HS-27A (cell line): ENCODE data around the gene PLSCR4.

Experiments used
- DNase-seq: peaks from one replicate; pipeline ENCODE4 v3.0.0-alpha.2; 2012; ENCODE audit warnings: low read depth, missing footprints

PLSCR4 gene

DNA sequence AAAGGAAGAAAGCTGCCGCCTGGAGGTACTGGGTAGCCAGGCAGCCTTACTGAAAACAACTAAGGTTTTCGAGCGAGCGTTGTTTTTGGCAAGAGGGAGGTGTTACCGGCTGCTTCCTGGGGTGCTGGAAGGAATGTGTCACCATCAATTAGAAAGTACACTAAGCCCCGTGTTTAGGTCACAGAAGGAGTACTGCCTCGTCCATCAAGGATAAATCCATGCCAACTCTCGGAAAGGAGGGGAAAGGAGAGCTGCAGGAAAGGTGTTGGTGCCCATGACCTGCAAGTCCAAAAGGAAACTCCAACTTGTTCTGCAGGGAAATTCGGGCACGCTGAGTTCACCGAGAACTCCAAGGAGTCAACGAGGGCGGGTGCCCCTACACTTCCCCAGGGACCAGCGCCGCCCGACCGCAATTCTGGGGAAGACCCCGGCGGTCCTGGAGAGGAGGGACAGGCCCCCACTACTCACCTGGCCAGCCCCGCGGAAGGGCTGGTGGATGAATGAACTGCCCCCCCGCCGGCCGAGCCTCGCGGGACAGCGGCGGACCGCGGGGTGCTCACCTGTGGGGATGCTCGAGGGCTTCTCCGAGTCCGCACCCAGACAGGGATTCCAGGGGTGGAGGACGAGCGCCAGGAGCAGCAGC is 90.5 kb downstream of the PLSCR4 start:
- no peak for DNase-seq

DNA sequence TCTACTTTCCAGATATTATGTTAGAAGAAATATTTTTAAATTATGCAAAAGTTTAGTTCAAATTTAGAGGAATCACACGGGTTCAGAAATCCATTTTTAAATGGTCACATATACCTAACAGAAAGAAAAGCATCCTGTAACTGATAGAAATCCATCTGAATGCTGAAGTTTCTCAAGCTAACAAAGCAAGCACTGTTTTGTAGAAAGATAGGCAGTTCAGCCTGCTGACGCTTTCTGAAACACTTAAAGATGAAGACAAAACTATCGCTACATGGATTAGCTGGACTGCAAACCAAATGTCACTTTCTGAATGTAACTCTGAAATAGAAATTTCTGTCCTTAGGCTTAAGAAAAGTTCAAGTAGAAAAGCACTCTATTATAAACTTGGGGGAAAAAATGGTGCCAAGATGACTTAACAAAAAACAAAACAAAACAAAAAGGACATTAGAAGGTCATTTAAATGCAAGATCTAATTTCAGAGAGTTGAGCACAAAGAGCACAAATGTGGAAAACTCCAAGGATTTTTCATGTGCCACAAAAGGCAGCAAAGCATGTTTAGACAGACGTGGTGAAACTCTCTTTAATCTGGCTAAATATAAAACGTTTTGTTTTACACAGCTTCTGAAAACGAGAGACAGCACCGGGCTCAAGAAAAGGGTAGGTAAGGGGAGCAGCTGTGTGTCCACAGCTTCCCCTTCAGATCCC is 91.1 kb downstream of the PLSCR4 start:
- DNase-seq: no peak

DNA sequence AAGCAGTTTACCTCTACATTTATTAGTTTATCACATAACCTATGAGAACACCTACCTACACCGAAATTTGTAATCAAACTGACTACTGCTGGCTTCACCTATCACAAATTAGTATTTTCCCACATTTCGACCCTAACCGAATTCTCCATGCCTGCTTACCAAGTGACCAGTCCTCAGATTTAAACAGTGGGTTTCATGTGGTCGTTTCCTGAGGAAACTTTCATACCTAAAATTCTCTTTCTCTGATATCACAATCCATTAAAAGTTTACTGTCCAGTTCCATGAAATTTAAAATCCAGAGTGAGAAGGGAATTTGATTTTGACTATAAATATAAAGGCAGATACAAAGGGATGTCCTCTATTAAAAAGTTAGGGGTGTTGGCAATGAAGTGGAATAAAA is 91.9 kb downstream of the PLSCR4 start:
- no peak for DNase-seq

DNA sequence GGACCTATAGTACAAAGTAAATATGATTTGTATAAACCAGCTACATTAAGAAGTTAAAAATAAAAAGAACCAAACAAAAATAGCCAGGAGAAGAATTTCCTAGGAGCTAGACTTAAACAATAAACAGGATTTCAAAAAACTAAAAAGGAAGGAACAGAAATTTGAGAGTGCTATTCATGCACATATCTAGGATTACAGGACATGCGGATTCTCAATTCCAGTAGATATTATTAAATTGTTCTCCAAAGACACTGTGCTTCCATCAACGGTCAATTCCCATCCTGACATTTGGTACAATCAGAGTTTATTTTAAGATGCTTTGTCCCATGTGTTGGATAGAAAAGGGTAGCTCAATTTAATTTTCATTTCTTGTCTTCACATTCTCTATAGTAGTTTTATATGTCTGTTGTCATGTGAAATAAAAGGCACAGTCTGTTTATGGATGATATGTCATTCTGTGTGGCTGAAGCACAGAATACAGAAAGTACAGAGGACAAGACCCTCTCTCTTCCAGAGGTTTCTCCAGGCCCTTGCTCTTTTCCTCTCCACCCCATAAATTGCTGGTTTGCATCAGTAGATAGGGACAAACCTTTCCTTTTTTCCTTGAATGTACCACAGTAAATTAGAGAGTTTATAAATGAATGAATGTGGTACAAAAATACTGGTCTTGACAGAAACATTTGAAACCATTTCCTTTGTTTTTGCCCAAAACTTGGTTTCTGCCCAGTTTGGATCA is 93.4 kb downstream of the PLSCR4 start:
- DNase-seq: no peak

DNA sequence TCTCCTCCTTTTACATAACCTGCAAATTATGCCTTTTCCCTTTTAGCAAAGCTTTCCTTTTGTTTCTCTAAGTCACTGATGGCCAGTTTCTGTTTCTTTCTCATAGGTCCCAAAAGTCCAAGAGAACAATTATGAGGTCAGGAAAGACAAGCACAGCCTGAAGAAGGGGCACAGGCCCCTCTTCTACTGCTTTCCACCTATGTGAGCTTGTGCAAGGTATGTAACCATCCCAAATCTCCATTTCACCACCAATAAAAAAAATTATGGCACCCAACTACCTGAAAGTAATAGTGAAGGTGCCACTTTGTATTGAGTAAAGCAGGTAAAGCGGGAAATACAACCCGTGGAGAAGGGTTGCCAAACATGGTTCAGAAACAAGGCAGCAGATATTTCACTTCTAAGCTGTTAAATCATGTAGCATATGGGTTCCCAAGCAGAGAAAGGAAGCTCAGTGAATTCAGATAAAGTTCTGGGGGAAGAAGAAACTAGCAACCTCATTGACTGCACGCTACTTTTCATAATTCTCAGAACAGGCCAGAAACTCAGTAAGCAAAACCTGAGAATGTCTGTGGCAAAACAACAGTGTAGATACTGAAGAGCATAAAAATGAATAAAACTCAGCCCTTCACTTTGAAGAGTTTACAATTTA is 94.1 kb downstream of the PLSCR4 start:
- no peak for DNase-seq

DNA sequence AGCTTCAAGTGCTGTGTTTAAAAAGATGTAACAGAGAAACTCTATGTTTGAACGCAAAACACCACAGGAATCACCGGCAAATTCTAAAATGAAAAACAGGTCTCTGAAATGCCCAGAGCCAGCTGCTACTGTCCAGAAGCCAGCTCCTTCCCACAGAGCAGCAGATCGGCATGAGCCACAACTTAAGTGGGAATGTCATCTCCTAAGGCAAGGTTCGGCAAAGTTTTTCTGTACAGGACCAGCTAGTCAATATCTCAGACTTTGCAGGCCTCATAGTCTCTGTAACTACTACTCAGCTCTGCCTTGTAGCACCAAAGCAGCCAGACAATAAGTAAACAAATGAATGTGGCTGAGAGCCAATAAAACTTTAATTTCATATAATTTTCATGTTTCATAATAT is 94.8 kb downstream of the PLSCR4 start:
- no peak for DNase-seq

DNA sequence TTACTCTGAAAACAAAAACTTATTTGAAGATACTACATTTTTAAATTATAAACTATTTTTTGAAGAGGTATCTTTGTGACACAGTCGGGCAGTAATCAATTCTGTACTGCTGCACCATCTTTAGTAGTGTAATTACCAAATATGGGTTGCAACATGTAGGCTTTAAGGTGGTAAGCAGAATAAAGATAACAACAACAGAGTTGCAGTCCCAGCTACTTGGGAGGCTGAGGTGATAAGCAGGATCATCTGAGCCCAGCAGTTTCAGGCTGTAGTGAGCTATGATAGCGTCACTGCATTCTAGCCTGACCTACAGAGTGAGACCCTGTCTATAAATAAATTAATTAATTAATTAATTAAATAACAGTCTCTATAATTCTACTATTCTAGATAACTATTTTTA is 95.9 kb downstream of the PLSCR4 start:
- no peak for DNase-seq

DNA sequence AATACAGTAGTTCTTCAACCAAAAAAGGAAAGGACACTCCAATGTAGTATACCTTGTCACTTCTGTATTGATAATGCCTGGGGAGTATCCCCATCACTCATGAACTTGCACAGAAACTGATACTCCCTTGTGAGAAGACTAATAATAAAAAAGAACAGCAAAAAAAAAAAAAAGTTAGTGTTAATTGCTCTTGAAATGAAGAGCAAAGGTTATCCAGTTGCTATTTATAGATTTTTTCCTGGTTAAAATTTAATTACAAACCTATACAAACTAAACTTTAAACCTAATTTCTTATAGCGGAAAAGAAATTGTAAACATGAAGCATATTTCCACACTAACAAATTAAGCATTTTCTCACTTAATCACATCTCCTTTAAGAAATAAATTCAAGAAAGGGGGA is 96.6 kb downstream of the PLSCR4 start:
- no peak for DNase-seq

DNA sequence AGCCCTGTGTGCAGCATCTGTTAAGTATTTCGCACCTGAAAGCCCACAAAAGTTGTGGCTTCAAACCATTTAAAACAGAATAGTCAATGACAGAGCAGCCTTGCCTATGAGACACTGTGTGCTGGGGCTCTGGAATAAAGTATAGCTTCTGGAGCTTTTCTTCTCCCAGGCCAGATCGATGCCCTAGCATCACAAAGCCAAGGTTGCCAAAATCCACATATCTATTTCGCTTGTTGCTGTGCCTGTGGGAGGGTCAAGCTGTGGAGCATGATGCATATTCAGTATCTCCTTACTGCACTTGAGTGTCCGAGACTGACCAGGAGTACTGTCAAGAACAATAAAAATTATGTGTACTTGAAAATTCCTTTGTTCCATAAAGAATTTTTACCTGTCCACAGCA is 97.5 kb downstream of the PLSCR4 start:
- no peak for DNase-seq

DNA sequence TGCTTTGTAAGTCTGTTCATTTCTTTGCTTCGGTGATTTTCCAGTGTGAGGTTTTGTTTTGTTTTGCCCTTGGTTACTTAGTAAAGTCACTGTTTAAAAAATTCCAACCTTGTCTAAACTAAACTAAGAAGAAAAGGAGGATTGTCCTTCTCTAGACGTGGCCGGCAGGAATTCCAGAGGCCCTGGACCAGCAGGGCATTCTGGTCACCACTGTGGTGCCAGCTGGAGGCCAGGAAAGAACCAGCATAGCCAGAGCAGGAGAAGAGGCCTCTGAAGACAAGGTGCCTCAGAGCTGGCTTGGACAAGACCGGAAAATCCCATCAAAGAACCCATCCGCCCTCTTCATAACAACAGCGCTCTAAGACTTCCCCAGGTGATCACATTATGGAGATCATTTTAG is 98.1 kb downstream of the PLSCR4 start:
- no peak for DNase-seq

DNA sequence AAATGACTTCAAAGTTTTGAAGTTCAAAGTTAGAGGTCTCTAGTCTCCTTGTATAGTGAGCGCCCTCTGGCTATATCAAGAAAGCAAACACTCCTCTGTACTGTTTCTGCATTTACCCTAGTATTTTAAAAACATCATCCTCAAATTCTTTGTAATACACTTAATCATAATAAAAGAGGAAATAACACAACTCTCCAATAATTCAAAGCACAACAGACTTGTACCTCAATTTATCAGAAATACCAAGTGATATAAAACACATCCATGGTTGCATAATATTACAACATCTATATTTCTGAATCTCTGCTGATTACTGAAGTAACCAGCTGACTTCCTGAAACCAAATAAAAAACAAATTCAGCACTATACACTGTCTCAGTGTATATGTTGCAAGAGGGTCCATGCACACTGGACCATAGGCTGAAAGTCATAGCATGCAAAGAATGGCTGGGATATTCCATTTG is 102.4 kb downstream of the PLSCR4 start:
- no peak for DNase-seq

DNA sequence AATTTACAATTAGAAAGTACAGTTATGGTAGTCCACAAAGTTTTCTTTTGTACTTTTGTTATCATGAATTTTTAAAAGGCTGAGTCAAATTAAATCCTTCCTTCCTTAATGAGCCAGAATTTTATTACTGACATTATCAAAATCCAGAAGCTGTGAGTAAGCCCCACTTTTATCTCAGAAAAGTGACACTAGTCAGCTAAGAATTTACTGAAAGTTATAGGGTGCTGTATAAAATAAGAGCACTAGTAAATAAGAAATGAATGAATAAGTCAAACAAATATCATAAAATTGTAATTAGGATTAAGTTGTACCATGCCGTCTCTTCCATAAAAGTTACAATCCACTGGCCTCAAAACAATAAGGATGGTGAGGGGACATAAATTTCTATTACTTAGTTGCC is 105.3 kb downstream of the PLSCR4 start:
- DNase-seq: no peak

DNA sequence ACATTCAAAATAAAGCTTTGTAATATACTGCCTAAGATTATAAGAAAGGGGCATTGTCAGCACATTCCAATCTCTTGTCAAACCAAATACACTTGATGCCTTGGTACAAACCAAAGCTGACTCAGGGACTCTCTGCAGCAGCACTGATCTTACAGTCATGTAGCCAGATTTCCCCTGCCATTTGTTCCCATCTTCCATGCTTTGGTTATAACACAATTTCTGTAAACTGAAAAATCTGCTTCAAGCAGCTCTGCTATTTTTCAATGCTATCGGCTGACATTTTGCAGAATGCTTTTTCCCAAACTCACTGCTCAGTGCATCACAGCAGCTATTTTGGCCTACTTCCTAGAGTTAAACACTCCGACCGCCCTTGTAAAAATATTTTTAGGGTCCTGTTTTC is 108.1 kb downstream of the PLSCR4 start:
- no peak for DNase-seq
